ENCODE measurements around the gene CEACAM6. TPM values are rescaled to one million over a fixed set of nuclear protein-coding genes. Genes with fewer than 3 reads are reported as not detected.

The CEACAM6 gene
- total RNA-seq, 1 experiment from 2014 or later = 10.7 TPM

GRCh38 chr19:41718761-41719160 lies 36.6 kb upstream of the CEACAM6 start:
- intact Hi-C loops (cut with micrococcal nuclease; ENCODE audit: unreplicated experiment) = no loop called here
- H3K9me3 Mint-ChIP-seq (ENCODE audit: unreplicated experiment) = no peaks in the 10 kb centered on the region

GRCh38 chr19:41720103-41720502 lies 35.2 kb upstream of the CEACAM6 start:
- no peak for TF ChIP-seq CTCF (IDR thresholded peaks at IDR 0.05; ENCODE audit: insufficient read depth in 1 of 2, low read depth in 1 of 2, low read length in 1 of 2, severe bottlenecking in 1 of 2, unreplicated experiment in 1 of 2)
- no peaks in the 10 kb centered on the region for H3K36me3 Mint-ChIP-seq (ENCODE audit: insufficient read depth, unreplicated experiment)
- no TSS peak for BruUV-seq (replicated peaks)
- Histone ChIP-seq H3K4me3 (ENCODE audit: low read depth, low read length) (no peak overlapping the region), H3K4me1 (no peaks in the 10 kb centered on the region), H3K27me3 (replicated peaks; ENCODE audit: control insufficient read depth, insufficient read depth, low read length) (no peaks in the 10 kb centered on the region), H3K9me3 (no peaks in the 10 kb centered on the region), H3K36me3 (ENCODE audit: control insufficient read depth, insufficient read depth, low read length) (no peaks in the 10 kb centered on the region)
- no peak for DNase-seq
- no peak overlapping the region for H3K4me3 Mint-ChIP-seq (ENCODE audit: unreplicated experiment)
- no peaks in the 10 kb centered on the region for H3K9me3 Mint-ChIP-seq (ENCODE audit: unreplicated experiment)
- H3K27me3 Mint-ChIP-seq (ENCODE audit: insufficient read depth, unreplicated experiment) = no peaks in the 10 kb centered on the region
- ChIA-PET CTCF (no interaction called here), POLR2A (no interaction called here)
- no peaks in the 10 kb centered on the region for H3K4me1 Mint-ChIP-seq (ENCODE audit: low read depth, unreplicated experiment)
- intact Hi-C loops (cut with micrococcal nuclease; ENCODE audit: unreplicated experiment) = no loop called here
- no peak overlapping the region for H3K27ac Mint-ChIP-seq (ENCODE audit: unreplicated experiment)

More at GRCh38 chr19:41718761-41719160, 36.6 kb upstream of the CEACAM6 start:
- DNase-seq = no peak
- no peaks in the 10 kb centered on the region for H3K27me3 ChIP-seq (replicated peaks; ENCODE audit: control insufficient read depth, insufficient read depth, low read length)
- H3K36me3 ChIP-seq (ENCODE audit: control insufficient read depth, insufficient read depth, low read length) = no peaks in the 10 kb centered on the region
- no peak for TF ChIP-seq CTCF (IDR thresholded peaks at IDR 0.05; ENCODE audit: insufficient read depth in 1 of 2, low read depth in 1 of 2, low read length in 1 of 2, severe bottlenecking in 1 of 2, unreplicated experiment in 1 of 2)
- no peak overlapping the region for H3K4me3 Mint-ChIP-seq (ENCODE audit: unreplicated experiment)
- H3K27ac Mint-ChIP-seq (ENCODE audit: unreplicated experiment) = no peak overlapping the region
- H3K4me1 ChIP-seq = no peaks in the 10 kb centered on the region
- no peak overlapping the region for H3K4me3 ChIP-seq (ENCODE audit: low read depth, low read length)
- ChIA-PET POLR2A (interaction anchor here (0.6 kb wide), 1 partner anchor 19 kb away, joined by 3 read pairs; no protein-coding TSS in a partner anchor), CTCF (interaction anchor here (1.4 kb wide), 1 partner anchor 77 kb away, joined by 3 read pairs; no protein-coding TSS in a partner anchor)
- no peaks in the 10 kb centered on the region for H3K27me3 Mint-ChIP-seq (ENCODE audit: insufficient read depth, unreplicated experiment)
- H3K9me3 ChIP-seq = no peaks in the 10 kb centered on the region
- no TSS peak for BruUV-seq (replicated peaks)
- H3K36me3 Mint-ChIP-seq (ENCODE audit: insufficient read depth, unreplicated experiment) = no peaks in the 10 kb centered on the region
- no peaks in the 10 kb centered on the region for H3K4me1 Mint-ChIP-seq (ENCODE audit: low read depth, unreplicated experiment)

GRCh38 chr19:41726493-41726892 lies 28.8 kb upstream of the CEACAM6 start:
- ChIA-PET CTCF (no interaction called here), POLR2A (no interaction called here)
- Mint-ChIP-seq H3K36me3 (ENCODE audit: insufficient read depth, unreplicated experiment) (no peaks in the 10 kb centered on the region), H3K4me1 (ENCODE audit: low read depth, unreplicated experiment) (no peaks in the 10 kb centered on the region), H3K9me3 (ENCODE audit: unreplicated experiment) (no peaks in the 10 kb centered on the region), H3K27me3 (ENCODE audit: insufficient read depth, unreplicated experiment) (no peaks in the 10 kb centered on the region), H3K4me3 (ENCODE audit: unreplicated experiment) (no peak overlapping the region), H3K27ac (ENCODE audit: unreplicated experiment) (no peak overlapping the region)
- peak in 1 of 2 experiments; percentile 24 for TF ChIP-seq CTCF (IDR thresholded peaks at IDR 0.05; ENCODE audit: insufficient read depth in 1 of 2, low read depth in 1 of 2, low read length in 1 of 2, severe bottlenecking in 1 of 2, unreplicated experiment in 1 of 2)
- no TSS peak for BruUV-seq (replicated peaks)
- H3K4me1 ChIP-seq = no peaks in the 10 kb centered on the region
- H3K36me3 ChIP-seq (ENCODE audit: control insufficient read depth, insufficient read depth, low read length) = no peaks in the 10 kb centered on the region
- no peak for DNase-seq
- H3K4me3 ChIP-seq (ENCODE audit: low read depth, low read length) = no peak overlapping the region
- no peaks in the 10 kb centered on the region for H3K9me3 ChIP-seq
- intact Hi-C loops (cut with micrococcal nuclease; ENCODE audit: unreplicated experiment) = no loop called here
- H3K27me3 ChIP-seq (replicated peaks; ENCODE audit: control insufficient read depth, insufficient read depth, low read length) = no peaks in the 10 kb centered on the region; the same call in 1 of the 2 replicates

All from Caco-2 (cell line).